PFSK-1 (cell line): ENCODE measurements around the gene CFAP74.

ENCODE experiments used
- FOXP2 ChIP-seq: optimal IDR thresholded peaks from 2 replicates; pipeline ENCODE3; 2011; ENCODE audit warnings: borderline replicate concordance, control low read depth, inconsistent platforms; ENCODE audit not compliant: insufficient read depth; ENCODE audit errors: extremely low read length, extremely low read depth
- POLR2AphosphoS5 ChIP-seq: IDR thresholded peaks from 2 replicates; pipeline ENCODE4 v1.6.1; 2012; ENCODE audit warnings: low read depth, mild to moderate bottlenecking, control low read depth, low read length, moderate library complexity
- REST ChIP-seq, 2 experiments: IDR thresholded peaks; 2 replicates each; pipeline versions ENCODE4 v1.6.1 to v1.8.0; 2011 to 2012; ENCODE audit warnings: low read depth in 2 of 2, low read length in 2 of 2, control low read depth in 1 of 2, inconsistent platforms in 1 of 2, mild to moderate bottlenecking in 1 of 2, moderate library complexity in 1 of 2; ENCODE audit not compliant: insufficient read depth in 1 of 2
- SIN3A ChIP-seq: IDR thresholded peaks from 2 replicates; pipeline ENCODE4 v1.6.1; 2012; ENCODE audit warnings: mild to moderate bottlenecking, low read length, moderate library complexity, borderline replicate concordance; ENCODE audit not compliant: insufficient read depth
- TAF1 ChIP-seq: IDR thresholded peaks from 2 replicates; pipeline ENCODE4 v1.6.1; 2012; ENCODE audit warnings: low read length, control low read depth, borderline replicate concordance; ENCODE audit not compliant: insufficient read depth

CFAP74 gene

GRCh38 chr1:1981142-1981500, 22.5 kb downstream of the CFAP74 start:
- no peak for TF ChIP-seq POLR2AphosphoS5
- no peak for TF ChIP-seq REST (IDR thresholded peaks at IDR 0.05; ENCODE audit: insufficient read depth in 1 of 2, low read depth in 2 of 2, low read length in 2 of 2)
- no peak for TF ChIP-seq FOXP2
- no peak for TF ChIP-seq SIN3A
- no peak for TF ChIP-seq TAF1

GRCh38 chr1:1980467-1981141, 23.0 kb downstream of the CFAP74 start:
- TF ChIP-seq REST (IDR thresholded peaks at IDR 0.05; ENCODE audit: insufficient read depth in 1 of 2, low read depth in 2 of 2, low read length in 2 of 2) = no peak
- no peak for TF ChIP-seq TAF1
- TF ChIP-seq POLR2AphosphoS5 = no peak
- no peak for TF ChIP-seq FOXP2
- TF ChIP-seq SIN3A = no peak

GRCh38 chr1:1979482-1980165, 24.0 kb downstream of the CFAP74 start:
- TF ChIP-seq POLR2AphosphoS5 (no peak), REST (IDR thresholded peaks at IDR 0.05; ENCODE audit: insufficient read depth in 1 of 2, low read depth in 2 of 2, low read length in 2 of 2) (no peak), SIN3A (no peak), TAF1 (no peak), FOXP2 (no peak)

GRCh38 chr1:1978108-1978507, 25.5 kb downstream of the CFAP74 start:
- TF ChIP-seq FOXP2 (no peak), POLR2AphosphoS5 (no peak), REST (IDR thresholded peaks at IDR 0.05; ENCODE audit: insufficient read depth in 1 of 2, low read depth in 2 of 2, low read length in 2 of 2) (no peak), SIN3A (no peak), TAF1 (no peak)
